HL-60 (cell line): Measurements from ENCODE around the gene MAP1LC3A.

Source experiments
- CTCF ChIP-seq: IDR thresholded peaks from one replicate; pipeline ENCODE4 v1.5.1; 2011; ENCODE audit warnings: low read length, control low read depth, inconsistent platforms; ENCODE audit not compliant: insufficient read depth
- GABPA ChIP-seq: IDR thresholded peaks from 2 replicates; pipeline ENCODE4 v1.6.1; 2012; ENCODE audit warnings: low read depth
- POLR2AphosphoS5 ChIP-seq: IDR thresholded peaks from 2 replicates; pipeline ENCODE4 v1.6.1; 2012; ENCODE audit warnings: low read depth

- TF ChIP-seq CTCF (no peak), POLR2AphosphoS5 (no peak), GABPA (no peak)
Observed at GRCh38 chr20:34511891-34512265, 46.6 kb upstream of the MAP1LC3A start.
